HEK293 (cell line): ENCODE measurements around the gene EBF4.

Experiments
- CTCF ChIA-PET: fragments of 350-600 bp; formaldehyde crosslinking; extraction: SDS; loops from one replicate; lab custom pipeline; 2021; ENCODE audit warnings: antibody characterized with exemption; lab: Yijun Ruan, JAX
- POLR2A ChIA-PET: fragments of 300-600 bp; formaldehyde crosslinking; extraction: SDS; loops from one replicate; lab custom pipeline; 2020; ENCODE audit warnings: antibody characterized with exemption, inconsistent platforms; lab: Yijun Ruan, JAX
- H3K27ac ChIP-seq: fragments of 200-500 bp; sonication (Bioruptor generic); 2 replicates; pipeline ENCODE4 v1.5.1; 2014; ENCODE audit warnings: low read depth, low read length, control low read depth, inconsistent platforms; ENCODE audit errors: extremely low read depth
- H3K36me3 ChIP-seq, 2 experiments: fragments of 200-500 bp in 1 of 2; sonication (Bioruptor generic) in 1 of 2; 1 replicate in 1 of 2; 2 replicates in 1 of 2; pipeline ENCODE4 v1.5.1; 2014 to 2017; ENCODE audit warnings: inconsistent platforms in 2 of 2, low read length in 2 of 2; ENCODE audit not compliant: control insufficient read depth in 2 of 2, insufficient read depth in 1 of 2
- H3K4me1 ChIP-seq: fragments of 200-500 bp; sonication (Bioruptor generic); 2 replicates; pipeline ENCODE4 v1.5.1; 2014; ENCODE audit warnings: mild to moderate bottlenecking, low read length, inconsistent platforms; ENCODE audit not compliant: control insufficient read depth, insufficient read depth
- H3K4me3 ChIP-seq: 2 replicates; pipeline ENCODE4 v1.5.1; 2011; ENCODE audit warnings: low read depth, mild to moderate bottlenecking, control low read depth, low read length, moderate library complexity
- H3K9me3 ChIP-seq: fragments of 200-500 bp; sonication (Bioruptor generic); 2 replicates; pipeline ENCODE4 v1.5.1; 2014; ENCODE audit warnings: low read depth, low read length, inconsistent platforms; ENCODE audit not compliant: control insufficient read depth, insufficient read depth
- CTCF ChIP-seq: fragments of 450-650 bp; formaldehyde crosslinking; IDR thresholded peaks from 2 replicates; pipeline ENCODE4 v1.5.1; 2016; ENCODE audit warnings: missing biosample characterization, missing genetic modification characterization
- HOXA7 ChIP-seq: sonication (generic); formaldehyde crosslinking; IDR thresholded peaks from 2 replicates; pipeline ENCODE4 v1.8.1; 2022; ENCODE audit warnings: missing genetic modification reagents, borderline replicate concordance
- KLF10 ChIP-seq: fragments of 450-650 bp; IDR thresholded peaks from 2 replicates; pipeline ENCODE4 v1.5.1; 2018; ENCODE audit warnings: missing biosample characterization, mild to moderate bottlenecking, missing genetic modification characterization
- SP3 ChIP-seq: fragments of 450-650 bp; formaldehyde crosslinking; IDR thresholded peaks from 2 replicates; pipeline ENCODE4 v1.5.1; 2016; ENCODE audit warnings: missing biosample characterization, missing genetic modification characterization
- TCF7L2 ChIP-seq: IDR thresholded peaks from 2 replicates; pipeline ENCODE4 v1.6.1; 2011; ENCODE audit warnings: low read depth, mild to moderate bottlenecking, inconsistent platforms, low read length, moderate library complexity, borderline replicate concordance
- YY2 ChIP-seq: fragments of 450-650 bp; formaldehyde crosslinking; IDR thresholded peaks from 2 replicates; pipeline ENCODE4 v1.5.1; 2016; ENCODE audit warnings: missing biosample characterization, missing genetic modification characterization
- ZBTB10 ChIP-seq: fragments of 450-650 bp; formaldehyde crosslinking; IDR thresholded peaks from 2 replicates; pipeline ENCODE4 v1.5.1; 2016; ENCODE audit warnings: missing biosample characterization, missing genetic modification characterization
- ZBTB6 ChIP-seq: fragments of 450-650 bp; formaldehyde crosslinking; IDR thresholded peaks from 2 replicates; pipeline ENCODE4 v1.5.1; 2017; ENCODE audit warnings: missing biosample characterization, missing genetic modification characterization
- ZBTB7A ChIP-seq: fragments of 450-650 bp; formaldehyde crosslinking; IDR thresholded peaks from 2 replicates; pipeline ENCODE4 v1.5.1; 2016; ENCODE audit warnings: low read depth, missing biosample characterization, missing genetic modification characterization
- ZFP69B ChIP-seq: fragments of 450-650 bp; formaldehyde crosslinking; IDR thresholded peaks from 2 replicates; pipeline ENCODE4 v1.5.1; 2016; ENCODE audit warnings: missing biosample characterization, missing genetic modification characterization
- ZNF155 ChIP-seq: fragments of 450-650 bp; formaldehyde crosslinking; IDR thresholded peaks from 2 replicates; pipeline ENCODE4 v1.5.1; 2016; ENCODE audit warnings: missing biosample characterization, missing genetic modification characterization
- ZNF174 ChIP-seq: fragments of 450-650 bp; formaldehyde crosslinking; IDR thresholded peaks from 2 replicates; pipeline ENCODE4 v1.5.0; 2017; ENCODE audit warnings: missing biosample characterization, mild to moderate bottlenecking, missing genetic modification characterization
- ZNF18 ChIP-seq: fragments of 450-650 bp; formaldehyde crosslinking; IDR thresholded peaks from 2 replicates; pipeline ENCODE4 v1.5.1; 2016; ENCODE audit warnings: missing biosample characterization, missing genetic modification characterization
- ZNF221 ChIP-seq: fragments of 450-650 bp; formaldehyde crosslinking; IDR thresholded peaks from 2 replicates; pipeline ENCODE4 v1.5.1; 2017; ENCODE audit warnings: missing biosample characterization, missing genetic modification characterization, borderline replicate concordance
- ZNF223 ChIP-seq: fragments of 450-650 bp; formaldehyde crosslinking; IDR thresholded peaks from 2 replicates; pipeline ENCODE4 v1.5.1; 2016; ENCODE audit warnings: missing biosample characterization, missing genetic modification characterization
- ZNF280D ChIP-seq: fragments of 450-650 bp; formaldehyde crosslinking; IDR thresholded peaks from 2 replicates; pipeline ENCODE4 v1.5.1; 2016; ENCODE audit warnings: missing biosample characterization, missing genetic modification characterization
- ZNF433 ChIP-seq: fragments of 450-650 bp; formaldehyde crosslinking; IDR thresholded peaks from 2 replicates; pipeline ENCODE4 v1.5.1; 2016; ENCODE audit warnings: missing biosample characterization, missing genetic modification characterization, low read depth
- ZNF521 ChIP-seq: fragments of 450-650 bp; formaldehyde crosslinking; IDR thresholded peaks from 2 replicates; pipeline ENCODE4 v1.5.1; 2017; ENCODE audit warnings: missing biosample characterization, mild to moderate bottlenecking, missing genetic modification characterization
- ZNF544 ChIP-seq: fragments of 450-650 bp; formaldehyde crosslinking; IDR thresholded peaks from 2 replicates; pipeline ENCODE4 v1.5.0; 2017; ENCODE audit warnings: missing biosample characterization, missing genetic modification characterization
- ZNF549 ChIP-seq: fragments of 450-650 bp; IDR thresholded peaks from 2 replicates; pipeline ENCODE4 v1.5.1; 2018; ENCODE audit warnings: missing biosample characterization, missing genetic modification characterization, mild to moderate bottlenecking, inconsistent platforms, moderate library complexity
- ZNF670 ChIP-seq: fragments of 450-650 bp; formaldehyde crosslinking; IDR thresholded peaks from 2 replicates; pipeline ENCODE4 v1.5.1; 2016; ENCODE audit warnings: missing biosample characterization, missing genetic modification characterization, low read depth

The EBF4 gene

GRCh38 chr20:2752567-2753460 lies 60.2 kb downstream of the EBF4 start (continued):
- TF ChIP-seq ZBTB6 (tag by site-specific recombination) = no peak
- TF ChIP-seq ZBTB7A (tag by site-specific recombination) = peak; percentile 86
- no peak for TF ChIP-seq YY2 (tag by site-specific recombination)
- no peak for TF ChIP-seq ZNF521 (tag by site-specific recombination)
- TF ChIP-seq ZNF549 (tag by site-specific recombination) = no peak
- TF ChIP-seq ZNF670 = no peak

GRCh38 chr20:2753461-2754040 lies 61.0 kb downstream of the EBF4 start:
- H3K4me3 ChIP-seq = no peak overlapping the region
- no peaks in the 10 kb centered on the region for H3K9me3 ChIP-seq
- H3K4me1 ChIP-seq = peaks cover 3% of the 10 kb centered on the region
- ChIA-PET CTCF (interaction anchor here (0.6 to 9.8 kb wide), 39 partner anchors 9 to 1045 kb away, joined by 3 to 159 read pairs (median 5); no protein-coding TSS in a partner anchor), POLR2A (no interaction called here)
- H3K27ac ChIP-seq = no peak overlapping the region
- no peaks in the 10 kb centered on the region for H3K36me3 ChIP-seq
- TF ChIP-seq CTCF (tag by site-specific recombination) (no peak), KLF10 (no peak), HOXA7 (CRISPR knock-in tag) (no peak), ZNF174 (tag by site-specific recombination) (no peak), ZNF549 (tag by site-specific recombination) (no peak), SP3 (no peak), TCF7L2 (no peak), ZNF18 (tag by site-specific recombination) (no peak), ZNF223 (tag by site-specific recombination) (no peak), ZNF433 (tag by site-specific recombination) (no peak), ZNF544 (tag by site-specific recombination) (no peak), ZFP69B (tag by site-specific recombination) (no peak), ZNF155 (tag by site-specific recombination) (no peak), ZNF280D (no peak), ZNF221 (no peak), ZBTB10 (tag by site-specific recombination) (no peak)
